ENCODE results near the gene SHKBP1. TPM values are rescaled to one million over a fixed set of nuclear protein-coding genes. Genes with fewer than 3 reads are reported as not detected.
"Not testable (repeated sequence)": the region's sequence is repeated elsewhere in the genome, so short reads cannot be mapped to it uniquely, and the experiment has no call there.

Gene SHKBP1
- total RNA-seq, 1 donor from 2014 or later: 20.6 TPM

DNA sequence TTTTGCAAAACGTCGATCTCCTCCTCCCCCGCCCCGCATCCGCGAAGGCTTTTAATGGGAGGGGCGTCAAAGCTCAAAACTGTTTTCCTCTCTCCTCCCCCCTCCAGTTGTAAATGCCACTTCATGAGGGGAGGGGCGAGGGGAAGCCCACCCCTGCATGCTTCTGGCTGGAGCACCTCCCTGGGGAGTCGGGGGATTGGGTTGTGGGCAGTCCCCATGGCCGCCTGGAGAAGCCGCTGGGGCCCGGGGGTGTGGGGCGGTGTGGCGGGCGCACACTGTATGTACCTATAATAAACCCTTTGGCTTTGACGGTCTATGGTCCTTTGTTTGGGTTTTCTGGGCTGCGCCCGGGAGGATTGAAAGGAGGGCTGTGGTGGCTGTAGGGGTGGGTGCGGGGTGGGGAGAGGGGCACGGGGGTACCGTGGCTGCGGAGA is 505 bp upstream of the SHKBP1 start:
- DNase-seq (ENCODE audit: missing footprints) (no peak), ATAC-seq (peak; percentile 14)
- intact Hi-C loops (cut with DNase I): loop anchor here (2.0 kb wide), 1 partner anchor 21 kb away; no protein-coding TSS in a partner anchor

- DNase-seq (ENCODE audit: missing footprints) (peak; percentile 55), ATAC-seq (no peak)
- intact Hi-C loops (cut with DNase I): no loop called here
Measured at GRCh38 chr19:40578442-40578908, 1.8 kb downstream of the SHKBP1 start.

DNA sequence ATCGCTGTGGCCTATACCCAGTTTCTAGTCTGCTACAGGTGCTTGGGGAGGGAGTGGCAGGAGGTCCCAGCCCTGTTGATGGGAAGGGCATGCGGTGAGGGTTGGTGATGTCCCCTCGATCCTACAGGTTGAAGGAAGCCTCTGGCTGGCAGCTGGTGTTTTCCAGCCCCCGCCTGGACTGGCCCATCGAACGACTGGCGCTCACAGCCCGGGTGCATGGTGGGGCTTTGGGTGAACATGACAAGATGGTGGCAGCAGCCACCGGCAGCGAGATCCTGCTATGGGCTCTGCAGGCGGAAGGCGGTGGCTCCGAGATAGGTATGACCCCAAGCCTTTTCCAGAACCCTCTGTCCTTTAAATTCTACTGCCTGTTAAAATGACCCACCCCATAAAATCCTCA is 3.9 kb downstream of the SHKBP1 start:
- DNase-seq (ENCODE audit: missing footprints) (peak; percentile 45), ATAC-seq (no peak)
- intact Hi-C loops (cut with DNase I): no loop called here

- intact Hi-C loops (cut with DNase I): no loop called here
- no peak for ATAC-seq
- no peak for DNase-seq (ENCODE audit: missing footprints)
Measured at GRCh38 chr19:40581531-40581930, 4.9 kb downstream of the SHKBP1 start.

- DNase-seq (ENCODE audit: missing footprints) (no peak), ATAC-seq (no peak)
- intact Hi-C loops (cut with DNase I): no loop called here
Measured at GRCh38 chr19:40582467-40582866, 5.8 kb downstream of the SHKBP1 start.

DNA sequence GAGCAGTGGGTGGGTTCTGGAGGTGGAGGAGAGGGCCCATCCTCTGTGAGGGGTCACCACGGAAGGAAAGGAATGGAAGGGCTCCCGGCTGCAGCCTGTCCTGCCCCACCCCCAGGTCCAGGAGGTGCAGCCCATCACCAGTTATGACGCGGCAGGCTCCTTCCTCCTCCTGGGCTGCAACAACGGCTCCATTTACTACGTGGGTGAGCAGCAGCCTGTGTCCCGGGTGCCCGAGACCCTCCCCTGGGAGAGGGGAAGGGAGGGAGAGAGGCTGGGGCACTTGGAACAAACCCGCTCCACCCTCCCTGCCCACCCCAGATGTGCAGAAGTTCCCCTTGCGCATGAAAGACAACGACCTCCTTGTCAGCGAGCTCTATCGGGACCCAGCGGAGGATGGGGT is 6.6 kb downstream of the SHKBP1 start:
- intact Hi-C loops (cut with DNase I): no loop called here
- ATAC-seq (no peak), DNase-seq (ENCODE audit: missing footprints) (peak; percentile 20)

DNA sequence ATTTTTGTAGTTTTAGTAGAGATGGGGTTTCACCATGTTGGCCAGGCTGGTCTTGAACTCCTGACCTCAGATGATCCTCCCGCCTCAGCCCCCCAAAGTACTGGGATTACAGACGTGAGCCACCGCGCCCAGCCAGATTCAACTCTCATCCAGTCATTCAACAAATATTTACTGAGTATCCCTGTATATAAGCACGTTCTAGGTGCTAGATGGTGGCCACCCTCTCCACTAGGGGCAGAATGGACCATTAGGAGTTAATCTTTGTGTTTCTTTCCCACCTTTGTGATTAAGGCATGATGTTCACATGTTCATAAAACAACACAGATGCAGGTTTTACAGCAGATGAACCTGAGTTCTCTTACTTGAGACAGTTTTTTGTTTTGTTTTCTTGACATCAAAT is 7.3 kb downstream of the SHKBP1 start:
- ATAC-seq (no peak), DNase-seq (ENCODE audit: missing footprints) (no peak)
- intact Hi-C loops (cut with DNase I): no loop called here

DNA sequence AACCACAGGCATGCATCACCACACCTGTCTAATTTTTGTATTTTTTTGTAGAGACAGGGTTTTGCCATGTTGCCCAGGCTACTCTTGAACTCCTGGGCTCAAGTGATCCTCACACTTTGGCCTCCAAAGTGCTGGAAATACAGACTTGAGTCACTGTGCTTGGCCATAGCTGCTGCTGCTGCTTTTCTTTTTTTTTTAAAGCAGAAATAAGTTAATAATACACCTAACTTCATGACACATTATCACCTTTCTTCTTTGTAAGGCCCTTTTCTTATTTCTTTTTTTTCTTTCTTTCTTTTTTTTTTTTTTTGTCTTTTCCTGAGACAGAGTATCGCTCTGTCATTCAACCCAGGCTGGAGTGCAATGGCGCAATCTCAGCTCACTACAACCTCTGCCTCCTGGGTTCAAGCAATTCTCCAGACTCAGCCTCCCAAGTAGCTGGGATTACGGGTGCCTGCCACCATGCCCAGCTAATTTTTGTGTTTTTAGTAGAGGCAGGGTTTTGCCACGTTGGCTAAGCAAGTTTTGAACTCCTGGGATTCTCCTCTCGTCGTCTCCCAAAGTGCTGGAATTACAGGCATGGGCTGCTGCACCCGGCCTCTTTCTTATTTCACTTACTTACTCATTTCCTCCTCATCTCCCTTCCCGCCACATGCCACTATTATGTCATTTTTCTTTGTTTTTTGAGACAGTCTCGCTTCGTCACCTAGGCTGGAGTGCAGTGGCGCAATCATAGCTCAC is 8.7 kb downstream of the SHKBP1 start:
- ATAC-seq (no peak), DNase-seq (ENCODE audit: missing footprints) (peak; percentile 59)
- intact Hi-C loops (cut with DNase I): no loop called here

- DNase-seq (ENCODE audit: missing footprints) (no peak), ATAC-seq (no peak)
- intact Hi-C loops (cut with DNase I): no loop called here
Measured at GRCh38 chr19:40585982-40586422, 9.3 kb downstream of the SHKBP1 start.

DNA sequence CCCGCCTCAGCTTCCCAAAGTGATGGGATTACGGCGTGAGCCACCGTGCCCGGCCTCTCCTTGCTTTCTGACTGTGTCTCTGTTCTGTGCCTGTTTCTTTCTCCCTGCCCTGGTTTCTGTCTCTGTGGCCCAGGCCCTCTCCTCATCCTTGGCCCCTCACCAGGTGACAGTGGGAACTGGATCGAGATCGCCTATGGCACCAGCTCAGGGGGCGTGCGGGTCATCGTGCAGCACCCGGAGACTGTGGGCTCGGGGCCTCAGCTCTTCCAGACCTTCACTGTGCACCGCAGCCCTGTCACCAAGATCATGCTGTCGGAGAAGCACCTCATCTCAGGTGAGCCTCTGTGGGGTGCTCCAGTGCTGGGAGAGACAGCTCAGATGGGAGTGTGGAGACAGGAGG is 9.9 kb downstream of the SHKBP1 start:
- intact Hi-C loops (cut with DNase I): no loop called here
- ATAC-seq: no peak
- DNase-seq (ENCODE audit: missing footprints): peak; percentile 26

DNA sequence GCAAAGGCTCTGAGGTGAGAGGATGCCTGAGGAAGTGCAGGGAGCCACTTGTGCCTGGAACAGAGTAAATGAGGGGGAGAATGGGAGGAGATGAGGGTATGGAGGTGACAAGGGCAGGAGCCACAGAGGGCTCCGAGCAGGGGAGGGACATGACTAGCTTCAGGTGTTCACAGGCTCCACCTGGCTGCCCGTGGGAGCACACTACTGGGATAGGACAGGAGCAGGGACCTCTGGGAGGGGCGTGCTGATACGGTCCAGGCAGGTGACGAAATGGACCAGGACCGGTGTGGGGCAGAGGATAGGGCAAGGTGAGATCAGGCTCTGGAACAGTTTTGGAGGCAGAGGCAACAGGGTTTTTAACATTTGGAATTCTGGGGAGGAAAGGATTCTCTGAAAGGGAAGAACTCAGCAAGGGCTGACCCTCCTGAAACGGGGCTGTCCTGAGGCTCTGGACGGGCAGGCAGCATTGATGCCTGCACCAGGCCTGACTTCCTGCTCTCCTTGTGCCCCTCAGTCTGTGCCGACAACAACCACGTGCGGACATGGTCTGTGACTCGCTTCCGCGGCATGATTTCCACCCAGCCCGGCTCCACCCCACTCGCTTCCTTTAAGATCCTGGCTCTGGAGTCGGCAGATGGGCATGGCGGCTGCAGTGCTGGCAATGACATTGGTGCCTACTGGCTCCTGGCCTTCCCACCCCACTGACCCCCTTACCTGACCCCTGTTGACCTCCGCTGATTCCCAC is 11.6 kb downstream of the SHKBP1 start:
- ATAC-seq: no peak
- peak; percentile 64 for DNase-seq (ENCODE audit: missing footprints)
- intact Hi-C loops (cut with DNase I): no loop called here

DNA sequence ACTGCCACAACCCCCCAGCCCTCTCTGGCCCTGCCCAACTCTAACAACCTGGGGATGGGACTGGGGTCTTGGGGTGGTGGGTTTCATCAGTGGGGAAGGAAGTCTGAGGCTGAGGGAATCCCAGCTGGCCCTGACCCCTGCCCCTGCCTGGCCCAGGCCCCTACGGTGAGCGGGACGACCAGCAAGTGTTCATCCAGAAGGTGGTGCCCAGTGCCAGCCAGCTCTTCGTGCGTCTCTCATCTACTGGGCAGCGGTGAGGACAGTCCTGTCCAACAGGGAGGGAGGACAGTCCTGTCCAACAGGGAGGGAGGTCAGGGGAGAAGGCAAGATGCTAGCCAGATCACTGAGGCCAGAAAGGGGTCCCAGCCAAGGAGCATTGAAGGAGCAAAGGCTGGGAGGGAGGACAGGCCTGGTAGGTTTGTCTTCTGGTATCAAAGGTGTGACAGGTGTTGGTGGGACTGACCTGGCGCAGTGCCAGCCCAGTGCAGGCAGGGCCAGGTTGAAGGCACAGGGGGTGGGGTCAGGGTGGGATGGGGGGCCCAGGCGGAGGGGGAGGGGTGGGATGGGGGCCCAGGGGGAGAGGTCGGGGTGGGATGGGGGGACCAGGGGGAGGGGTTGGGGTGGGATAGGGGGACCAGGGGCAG is 12.4 kb downstream of the SHKBP1 start:
- intact Hi-C loops (cut with DNase I): no loop called here
- DNase-seq (ENCODE audit: missing footprints) (peak; percentile 55), ATAC-seq (no peak)

GRCh38 chr19:40589591-40590429 is 13.1 kb downstream of the SHKBP1 start:
- intact Hi-C loops (cut with DNase I): no loop called here
- DNase-seq (ENCODE audit: missing footprints) (peak; percentile 21), ATAC-seq (no peak)

DNA sequence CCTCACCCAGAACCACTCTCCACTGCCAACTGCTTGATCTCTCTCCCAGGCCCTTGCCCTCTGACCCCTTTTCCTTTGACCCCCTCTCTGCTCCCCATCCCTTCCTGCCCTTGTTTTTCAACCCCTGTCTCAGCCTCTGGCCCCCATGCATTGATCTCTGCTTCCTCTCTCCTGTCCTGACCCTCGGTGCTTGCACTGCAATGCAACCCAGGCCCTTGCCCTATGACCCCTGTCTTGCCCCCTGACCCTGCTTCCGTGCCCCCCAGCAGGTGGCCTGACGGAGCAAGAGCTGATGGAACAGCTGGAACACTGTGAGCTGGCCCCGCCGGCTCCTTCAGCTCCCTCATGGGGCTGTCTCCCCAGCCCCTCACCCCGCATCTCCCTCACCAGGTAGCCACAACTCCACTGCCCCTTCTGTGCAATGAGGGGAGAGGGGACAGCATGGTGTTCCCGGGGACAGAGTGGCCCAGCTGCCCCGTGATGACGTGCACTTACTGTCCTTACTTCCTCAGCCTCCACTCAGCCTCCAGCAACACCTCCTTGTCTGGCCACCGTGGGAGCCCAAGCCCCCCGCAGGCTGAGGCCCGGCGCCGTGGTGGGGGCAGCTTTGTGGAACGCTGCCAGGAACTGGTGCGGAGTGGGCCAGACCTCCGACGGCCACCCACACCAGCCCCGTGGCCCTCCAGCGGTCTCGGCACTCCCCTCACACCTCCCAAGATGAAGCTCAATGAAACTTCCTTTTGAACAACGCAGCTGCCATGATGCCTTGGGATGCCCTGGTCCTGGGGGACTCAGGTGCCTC is 14.0 kb downstream of the SHKBP1 start:
- ATAC-seq (no peak), DNase-seq (ENCODE audit: missing footprints) (peak; percentile 60)
- intact Hi-C loops (cut with DNase I): no loop called here

DNA sequence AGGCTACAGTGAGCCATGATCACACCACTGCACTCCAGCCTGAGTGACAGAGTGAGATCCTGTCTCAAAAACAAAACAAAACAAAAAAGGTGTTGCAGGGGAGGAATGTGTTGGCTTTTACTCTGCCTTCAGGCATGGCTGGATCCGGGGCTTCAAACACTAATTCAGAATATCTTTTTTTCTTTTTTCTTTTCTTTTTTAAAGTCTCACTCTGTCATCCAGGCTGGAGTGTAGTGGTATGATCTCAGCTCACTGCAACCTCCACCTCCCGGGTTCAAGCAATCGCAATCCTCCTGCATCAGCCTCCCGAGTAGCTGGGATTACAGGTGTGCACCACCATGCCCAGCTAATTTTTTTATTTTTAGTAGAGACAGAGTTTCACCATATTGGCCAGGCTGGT is 15.1 kb downstream of the SHKBP1 start:
- intact Hi-C loops (cut with DNase I): loop anchor here (2.0 kb wide), 1 partner anchor 43 kb away; no protein-coding TSS in a partner anchor
- not testable (repeated sequence) for DNase-seq (ENCODE audit: missing footprints); ATAC-seq

DNA sequence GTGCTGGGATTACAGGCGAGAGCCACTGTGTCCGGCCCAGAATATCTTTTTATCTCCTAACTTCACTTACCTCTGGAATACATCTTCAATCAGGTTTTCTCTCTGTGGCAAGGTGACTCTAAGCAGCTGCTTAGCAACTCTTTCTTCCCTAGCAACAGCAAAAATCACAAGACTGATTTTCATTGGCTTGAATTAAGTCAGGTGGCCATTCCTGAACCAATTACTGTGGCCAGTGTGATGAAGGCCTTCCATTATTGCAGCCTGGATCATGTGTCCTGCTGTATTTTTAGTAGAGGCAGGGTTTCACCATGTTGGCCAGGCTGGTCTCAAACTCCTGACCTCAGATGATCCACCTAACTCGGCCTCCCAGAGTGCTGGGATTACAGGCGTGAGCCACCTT is 15.5 kb downstream of the SHKBP1 start:
- intact Hi-C loops (cut with DNase I): loop anchor here (2.0 kb wide), 1 partner anchor 43 kb away; no protein-coding TSS in a partner anchor
- no peak for ATAC-seq
- no peak for DNase-seq (ENCODE audit: missing footprints)

DNA sequence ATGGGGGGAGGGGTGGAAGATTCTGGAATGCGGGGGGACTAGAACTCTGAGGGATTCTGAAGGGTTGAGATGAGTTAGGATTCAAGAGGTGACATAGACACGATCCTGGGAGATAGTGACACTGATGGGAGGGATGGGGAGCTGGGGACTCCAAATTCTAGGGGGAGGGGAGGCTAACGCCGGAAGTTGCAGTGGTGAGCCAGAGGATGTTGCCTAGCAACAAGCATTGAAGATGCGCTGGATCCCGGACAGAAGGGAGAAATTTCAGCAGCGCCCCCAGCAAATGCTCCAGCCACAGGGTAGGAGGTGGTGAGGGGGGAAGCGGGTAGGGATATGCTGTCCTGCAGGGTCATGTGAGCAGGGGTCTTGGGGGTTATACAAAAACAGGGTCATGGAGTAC is 17.6 kb downstream of the SHKBP1 start:
- intact Hi-C loops (cut with DNase I): no loop called here
- no peak for DNase-seq (ENCODE audit: missing footprints)
- ATAC-seq: no peak

DNA sequence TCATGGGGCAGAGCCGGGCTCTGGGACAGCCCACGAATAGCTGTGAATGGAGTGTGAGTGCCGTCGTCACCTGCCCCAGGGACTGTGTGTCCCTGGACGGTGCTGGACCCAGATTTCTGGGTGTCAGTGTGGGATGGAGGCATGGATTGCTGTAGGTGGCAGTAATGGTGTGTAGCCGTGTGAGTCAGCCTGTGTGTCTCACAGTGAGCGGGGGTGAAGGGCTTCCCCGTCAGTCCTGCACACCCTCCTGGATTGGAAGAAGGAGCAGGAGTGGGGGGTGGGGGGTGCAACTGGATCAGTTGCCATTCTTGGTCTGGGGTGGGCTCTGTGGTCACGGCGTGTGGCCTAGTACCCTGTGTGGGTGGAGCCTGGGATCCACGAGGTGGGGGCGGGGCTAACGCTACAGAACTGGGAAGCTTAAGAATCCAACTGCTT is 18.0 kb downstream of the SHKBP1 start:
- DNase-seq (ENCODE audit: missing footprints) (no peak), ATAC-seq (no peak)
- intact Hi-C loops (cut with DNase I): loop anchor here (5.0 kb wide), 1 partner anchor 127 kb away; the partner anchor contains the start of genes BLVRB and SPTBN4
